Endothelial cell of umbilical vein (primary cell): ENCODE measurements around the gene PLEKHA8. TPM values are rescaled to one million over a fixed set of nuclear protein-coding genes. Genes with fewer than 3 reads are reported as not detected.

Experiments
- BruUV-seq: library from RNA; stranded (reverse); fragments of 400-500 nt; replicated peaks from 2 replicates; lab custom pipeline; 2021; lab: Mats Ljungman, UMichigan
- CTCF ChIA-PET: fragments of 300-600, 350-600 bp; sonication (Branson Sonifier 250); formaldehyde crosslinking; loops from one replicate; lab custom pipeline; 2021; ENCODE audit warnings: antibody characterized with exemption, inconsistent platforms; lab: Charles Lee
- POLR2A ChIA-PET: fragments of 300-600, 350-600 bp; sonication (Branson Sonifier 250); formaldehyde crosslinking; loops from one replicate; lab custom pipeline; 2021; ENCODE audit warnings: antibody characterized with exemption, inconsistent platforms; lab: Charles Lee
- DNase-seq: peaks from one replicate; pipeline ENCODE4 v3.0.0-alpha.2; 2011; ENCODE audit warnings: low read depth, low spot score
- FAIRE-seq: peaks from 2 replicates; lab custom pipeline; 2011; peaks lifted over from hg19 to GRCh38; lab: Jason Lieb, UNC
- H2AFZ ChIP-seq: 2 replicates; pipeline ENCODE4 v1.6.0; 2012; ENCODE audit warnings: low read depth, low read length, control low read depth, inconsistent platforms
- H3K27ac ChIP-seq: 2 replicates; pipeline ENCODE4 v1.5.1; 2011; ENCODE audit warnings: low read depth, mild to moderate bottlenecking, control low read depth, low read length, moderate library complexity; ENCODE audit not compliant: insufficient read depth
- H3K27me3 ChIP-seq, 2 experiments: 2 replicates each; pipeline versions ENCODE4 v1.6.0 to v1.6.1; 2011; ENCODE audit warnings: low read length in 2 of 2, mixed read lengths in 1 of 2; ENCODE audit not compliant: control insufficient read depth in 2 of 2, insufficient read depth in 2 of 2
- H3K36me3 ChIP-seq, 2 experiments: 2 replicates in 1 of 2; 3 replicates in 1 of 2; pipeline ENCODE4 v1.5.1; 2011; ENCODE audit warnings: low read length in 2 of 2, mild to moderate bottlenecking in 1 of 2, moderate library complexity in 1 of 2; ENCODE audit not compliant: control insufficient read depth in 2 of 2, insufficient read depth in 2 of 2; ENCODE audit errors: extremely low read depth in 1 of 2
- H3K4me1 ChIP-seq: 3 replicates; pipeline ENCODE4 v1.5.1; 2011; ENCODE audit warnings: mild to moderate bottlenecking, low read length; ENCODE audit not compliant: control insufficient read depth, insufficient read depth; ENCODE audit errors: extremely low read depth
- H3K4me2 ChIP-seq: 2 replicates; pipeline ENCODE4 v1.6.1; 2011; ENCODE audit warnings: low read length, control low read depth, mixed read lengths; ENCODE audit not compliant: insufficient read depth
- H3K4me3 ChIP-seq, 3 experiments: fragments of 200-600 bp in 1 of 3; sonication (generic), shearing (Covaris generic) in 1 of 3; replicated peaks in 1 of 3; 2 replicates each; pipeline ENCODE4 v1.5.1; 2011 to 2016; ENCODE audit warnings: control low read depth in 3 of 3, low read length in 3 of 3, mild to moderate bottlenecking in 2 of 3, inconsistent platforms in 1 of 3, low read depth in 1 of 3, moderate library complexity in 1 of 3; ENCODE audit not compliant: insufficient read depth in 1 of 3
- H3K79me2 ChIP-seq: 2 replicates; pipeline ENCODE4 v1.6.0; 2012; ENCODE audit warnings: low read length, inconsistent platforms; ENCODE audit not compliant: control insufficient read depth, insufficient read depth
- H3K9ac ChIP-seq: replicated peaks from 2 replicates; pipeline ENCODE3; 2011; ENCODE audit warnings: low read length, control low read depth; ENCODE audit not compliant: insufficient read depth; ENCODE audit errors: extremely low read depth
- H3K9me1 ChIP-seq: replicated peaks from 3 replicates; pipeline ENCODE4 v1.6.0; 2011; ENCODE audit warnings: mild to moderate bottlenecking, low read length; ENCODE audit not compliant: control insufficient read depth, insufficient read depth; ENCODE audit errors: extremely low read depth
- H3K9me3 ChIP-seq: replicated peaks from 2 replicates; pipeline ENCODE4 v1.5.1; 2012; ENCODE audit warnings: low read length, inconsistent platforms; ENCODE audit not compliant: control insufficient read depth, insufficient read depth
- H4K20me1 ChIP-seq: replicated peaks from 2 replicates; pipeline ENCODE3; 2011; ENCODE audit warnings: mild to moderate bottlenecking, low read length; ENCODE audit not compliant: control insufficient read depth, insufficient read depth; ENCODE audit errors: extremely low read depth
- EZH2 ChIP-seq: IDR thresholded peaks from 2 replicates; pipeline ENCODE4 v1.6.1; 2012; ENCODE audit warnings: borderline replicate concordance, low read depth, mild to moderate bottlenecking, moderate library complexity, low read length, inconsistent platforms; ENCODE audit not compliant: severe bottlenecking
- FOS ChIP-seq: IDR thresholded peaks from 2 replicates; pipeline ENCODE4 v1.6.1; 2011; ENCODE audit warnings: mild to moderate bottlenecking, low read length, moderate library complexity, borderline replicate concordance; ENCODE audit not compliant: insufficient read depth
- GATA2 ChIP-seq: IDR thresholded peaks from 2 replicates; pipeline ENCODE4 v1.7.0; 2011; ENCODE audit warnings: low read depth, mild to moderate bottlenecking, moderate library complexity, mixed read lengths, low read length; ENCODE audit not compliant: insufficient read length, insufficient read depth
- JUN ChIP-seq: IDR thresholded peaks from 2 replicates; pipeline ENCODE4 v1.6.1; 2011; ENCODE audit warnings: borderline replicate concordance, low read depth; ENCODE audit not compliant: insufficient read length, insufficient read depth
- MYC ChIP-seq: IDR thresholded peaks from one replicate; pipeline ENCODE4 v1.6.1; 2011; ENCODE audit warnings: mild to moderate bottlenecking, low read depth, low read length
- POLR2A ChIP-seq: IDR thresholded peaks from 2 replicates; pipeline ENCODE4 v1.6.1; 2012; ENCODE audit warnings: low read depth, mild to moderate bottlenecking, control low read depth, low read length
- POLR2AphosphoS5 ChIP-seq: IDR thresholded peaks from 2 replicates; pipeline ENCODE4 v1.6.1; 2012; ENCODE audit warnings: low read depth, mild to moderate bottlenecking, control low read depth, low read length, moderate library complexity; ENCODE audit not compliant: insufficient read depth
- dilution Hi-C: fragments of 300-500 bp; cut with MboI; formaldehyde crosslinking; loops from one replicate; pipeline ENCODE4 v1.15.0; 2019; ENCODE audit warnings: low sequenced_read_pairs; ENCODE audit not compliant: extremely low pct_ligation_motif_present
- intact Hi-C: fragments of 100-400 bp; cut with micrococcal nuclease; formaldehyde crosslinking; loops from one replicate; pipeline ENCODE4 v1.10.0; 2022
- polyA plus RNA-seq, 4 experiments: library from polyadenylated mRNA; depleted of rRNA in 3 of 4; stranded (reverse) in 3 of 4; unstranded in 1 of 4; fragments of >200 nt; gene quantifications; 2 replicates each; pipeline versions ENCODE4 v1.2.1 to v1.2.3, GENCODE V29; 2011 to 2012; ENCODE audit warnings: missing spikeins in 1 of 4
- total RNA-seq: library from RNA; stranded (reverse); gene quantifications from 2 replicates; pipeline ENCODE4 v1.2.3, GENCODE V29; 2021
- TF ChIP-seq, protein P1 (sequence below): IDR thresholded peaks from 2 replicates; pipeline ENCODE4 v1.6.1; 2011; ENCODE audit not compliant: insufficient read depth, insufficient read length
- TF ChIP-seq, protein P2 (sequence below), 2 donors: IDR thresholded peaks; 1 replicate in 1 of 2; 2 replicates in 1 of 2; pipeline ENCODE4 v1.5.1; 2011; ENCODE audit warnings: low read length in 2 of 2, mild to moderate bottlenecking in 2 of 2, moderate library complexity in 2 of 2, control low read depth in 1 of 2, inconsistent platforms in 1 of 2, low read depth in 1 of 2; ENCODE audit not compliant: insufficient read depth in 1 of 2; ENCODE audit errors: extremely low read depth in 1 of 2

PLEKHA8 gene
- total and polyA plus RNA-seq, 2 donors (not counting 3 experiments of a cell fraction or from before 2014, with no cell fraction given), result 4.5 to 19.8 TPM

DNA sequence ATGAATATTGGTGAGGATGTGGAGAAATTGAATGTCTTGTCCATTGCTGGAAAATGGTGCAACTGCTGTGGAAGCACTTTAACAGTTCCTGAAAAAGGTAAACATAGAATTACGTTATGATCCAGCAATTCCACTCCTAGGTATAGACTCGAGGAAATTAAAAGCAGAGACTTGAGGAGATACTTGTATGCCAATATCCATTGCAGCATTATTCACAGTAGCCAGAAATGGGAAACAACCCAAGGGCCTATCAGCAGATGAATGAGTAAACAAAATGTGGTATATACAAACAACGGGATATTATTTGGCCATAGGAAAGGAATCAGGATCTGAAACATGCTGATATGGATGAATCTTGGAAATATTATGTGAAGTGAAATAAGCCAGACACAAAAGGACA lies 74.1 kb downstream of the PLEKHA8 start:
- H3K79me2 ChIP-seq, result no peaks in the 10 kb centered on the region
- no peak overlapping the region for H2AFZ ChIP-seq
- ChIA-PET POLR2A (no interaction called here), CTCF (interaction anchor here (1.4 kb wide), 1 partner anchor 13 kb away, joined by 4 read pairs; no protein-coding TSS in a partner anchor)
- no peak overlapping the region for H3K27ac ChIP-seq
- FAIRE-seq (no peak), DNase-seq (no peak)
- no peak overlapping the region for H3K4me3 ChIP-seq
- H3K4me1 ChIP-seq, result no peaks in the 10 kb centered on the region
- intact Hi-C loops, result no loop called here
- H4K20me1 ChIP-seq, result no peaks in the 10 kb centered on the region
- no peak overlapping the region for H3K9ac ChIP-seq
- no TSS peak for BruUV-seq
- dilution Hi-C loops, result no loop called here
- H3K4me2 ChIP-seq, result no peak overlapping the region
- TF ChIP-seq POLR2AphosphoS5 (no peak), GATA2 (no peak), MYC (no peak), EZH2 (no peak)
- TF ChIP-seq, protein P1, sequence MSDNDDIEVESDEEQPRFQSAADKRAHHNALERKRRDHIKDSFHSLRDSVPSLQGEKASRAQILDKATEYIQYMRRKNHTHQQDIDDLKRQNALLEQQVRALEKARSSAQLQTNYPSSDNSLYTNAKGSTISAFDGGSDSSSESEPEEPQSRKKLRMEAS, result no peak
- no peaks in the 10 kb centered on the region for H3K27me3 ChIP-seq
- no peaks in the 10 kb centered on the region for H3K9me3 ChIP-seq
- no peaks in the 10 kb centered on the region for H3K36me3 ChIP-seq
- H3K9me1 ChIP-seq, result no peaks in the 10 kb centered on the region

DNA sequence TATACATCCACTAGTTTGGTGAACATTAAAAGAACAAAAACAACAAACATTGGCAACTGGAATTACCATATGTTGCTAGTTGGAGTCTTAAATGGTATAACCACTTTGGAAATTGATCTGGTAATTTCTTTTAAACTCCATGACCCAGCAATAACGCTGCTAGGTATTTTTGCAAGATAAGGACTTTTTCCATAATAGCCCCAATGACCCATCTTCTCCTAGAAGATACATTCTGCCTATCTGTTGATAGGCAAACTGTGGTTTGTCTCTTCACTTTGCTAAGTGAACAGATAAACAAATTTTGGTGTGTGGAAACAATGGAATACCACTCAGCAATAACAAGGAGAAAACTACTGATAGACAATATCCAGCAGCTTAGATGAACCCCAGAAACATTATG lies 75.9 kb downstream of the PLEKHA8 start:
- intact Hi-C loops (no loop called here), dilution Hi-C loops (no loop called here)
- ChIA-PET POLR2A (no interaction called here), CTCF (interaction anchor here (0.6 kb wide), 2 partner anchors 191 to 286 kb away, joined by 3 read pairs; no protein-coding TSS in a partner anchor)
- DNase-seq, result no peak
- Histone ChIP-seq H3K4me1 (no peaks in the 10 kb centered on the region), H3K27ac (no peak overlapping the region), H3K4me3 (no peak overlapping the region), H3K27me3 (no peaks in the 10 kb centered on the region), H3K79me2 (no peaks in the 10 kb centered on the region), H3K9me1 (no peaks in the 10 kb centered on the region), H3K36me3 (no peaks in the 10 kb centered on the region), H3K9ac (no peak overlapping the region), H2AFZ (no peak overlapping the region), H3K4me2 (no peak overlapping the region), H3K9me3 (no peaks in the 10 kb centered on the region), H4K20me1 (no peaks in the 10 kb centered on the region)
- BruUV-seq, result no TSS peak
- FAIRE-seq, result peak; percentile 31
- TF ChIP-seq EZH2 (no peak), POLR2A (no peak), MYC (no peak), POLR2AphosphoS5 (no peak), JUN (no peak), GATA2 (no peak), FOS (no peak)
- TF ChIP-seq, protein P2, sequence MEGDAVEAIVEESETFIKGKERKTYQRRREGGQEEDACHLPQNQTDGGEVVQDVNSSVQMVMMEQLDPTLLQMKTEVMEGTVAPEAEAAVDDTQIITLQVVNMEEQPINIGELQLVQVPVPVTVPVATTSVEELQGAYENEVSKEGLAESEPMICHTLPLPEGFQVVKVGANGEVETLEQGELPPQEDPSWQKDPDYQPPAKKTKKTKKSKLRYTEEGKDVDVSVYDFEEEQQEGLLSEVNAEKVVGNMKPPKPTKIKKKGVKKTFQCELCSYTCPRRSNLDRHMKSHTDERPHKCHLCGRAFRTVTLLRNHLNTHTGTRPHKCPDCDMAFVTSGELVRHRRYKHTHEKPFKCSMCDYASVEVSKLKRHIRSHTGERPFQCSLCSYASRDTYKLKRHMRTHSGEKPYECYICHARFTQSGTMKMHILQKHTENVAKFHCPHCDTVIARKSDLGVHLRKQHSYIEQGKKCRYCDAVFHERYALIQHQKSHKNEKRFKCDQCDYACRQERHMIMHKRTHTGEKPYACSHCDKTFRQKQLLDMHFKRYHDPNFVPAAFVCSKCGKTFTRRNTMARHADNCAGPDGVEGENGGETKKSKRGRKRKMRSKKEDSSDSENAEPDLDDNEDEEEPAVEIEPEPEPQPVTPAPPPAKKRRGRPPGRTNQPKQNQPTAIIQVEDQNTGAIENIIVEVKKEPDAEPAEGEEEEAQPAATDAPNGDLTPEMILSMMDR (IDR thresholded peaks at IDR 0.05; ENCODE audit: extremely low read depth in 1 of 2, insufficient read depth in 1 of 2, low read depth in 1 of 2, low read length in 2 of 2), result no peak
- TF ChIP-seq, protein P1, result no peak
